HepG2 (cell line): ENCODE results near the gene GNAI2. TPM values are rescaled to one million over a fixed set of nuclear protein-coding genes. Genes with fewer than 3 reads are reported as not detected.

Experiments used
- AGO2 ChIP-seq: fragments of 200-400 bp; formaldehyde crosslinking; optimal IDR thresholded peaks from 2 replicates; pipeline ENCODE3; 2017; ENCODE audit warnings: mild to moderate bottlenecking, low read depth, low read length, moderate library complexity
- AKAP8 ChIP-seq: sonication (generic); formaldehyde crosslinking; IDR thresholded peaks from 2 replicates; pipeline ENCODE4 v1.5.1; 2020; ENCODE audit warnings: mild to moderate bottlenecking, missing genetic modification reagents
- ASH2L ChIP-seq: fragments of 300-600, 200-600 bp; sonication (generic); IDR thresholded peaks from 2 replicates; pipeline ENCODE4 v1.7.0; 2017; ENCODE audit warnings: low read depth, mild to moderate bottlenecking, moderate library complexity, mixed read lengths, low read length; ENCODE audit not compliant: insufficient read length
- IRX3 ChIP-seq: sonication (generic); formaldehyde crosslinking; IDR thresholded peaks from 2 replicates; pipeline ENCODE4 v1.8.1; 2023; ENCODE audit warnings: mild to moderate bottlenecking, low read depth, missing genetic modification reagents, borderline replicate concordance
- NAIF1 ChIP-seq: sonication (generic); formaldehyde crosslinking; IDR thresholded peaks from 2 replicates; pipeline ENCODE4 v1.5.0; 2020; ENCODE audit warnings: mild to moderate bottlenecking, missing genetic modification reagents, borderline replicate concordance
- SIN3A ChIP-seq: IDR thresholded peaks from 2 replicates; pipeline ENCODE4 v1.6.1; 2011; ENCODE audit warnings: low read depth, mild to moderate bottlenecking, control low read depth, low read length, borderline replicate concordance
- SIX4 ChIP-seq: sonication (generic); formaldehyde crosslinking; IDR thresholded peaks from 2 replicates; pipeline ENCODE4 v1.4.0; 2020; ENCODE audit warnings: missing genetic modification reagents
- SOX13 ChIP-seq, 3 experiments: fragments of 450-650 bp in 1 of 3; sonication (generic) in 1 of 3; formaldehyde crosslinking in 1 of 3; IDR thresholded peaks in 2 of 3; conservative IDR thresholded peaks in 1 of 3; 2 replicates each; pipeline versions ENCODE4 v1.5.0 to v1.6.1; 2016 to 2020; ENCODE audit warnings: antibody characterized with exemption in 1 of 3, mild to moderate bottlenecking in 1 of 3, missing compliant biosample characterization in 1 of 3, missing genetic modification reagents in 1 of 3, moderate library complexity in 1 of 3
- SRSF4 ChIP-seq: fragments of 200-400 bp; formaldehyde crosslinking; IDR thresholded peaks from one replicate; pipeline ENCODE4 v1.6.1; 2018; ENCODE audit warnings: mild to moderate bottlenecking, low read depth, low read length, moderate library complexity; ENCODE audit not compliant: poor library complexity, severe bottlenecking
- ZNF781 ChIP-seq: sonication (generic); formaldehyde crosslinking; IDR thresholded peaks from 2 replicates; pipeline ENCODE4 v1.5.1; 2020; ENCODE audit warnings: borderline replicate concordance, mild to moderate bottlenecking, missing genetic modification reagents; ENCODE audit errors: not compliant biosample characterization
- polyA plus RNA-seq, 8 experiments: library from polyadenylated mRNA; depleted of rRNA in 3 of 8; stranded (reverse) in 7 of 8; unstranded in 1 of 8; fragments of >200 nt; fragmentation: Illumina TruSeq in 4 of 8; extraction: Trizol in 4 of 8; gene quantifications; 2 replicates each; pipeline versions ENCODE4 v1.2.1 to v1.2.3, GENCODE V29; 2011 to 2016; ENCODE audit warnings: low read depth in 4 of 8, missing spikeins in 1 of 8, mixed read lengths in 1 of 8; ENCODE audit not compliant: insufficient read depth in 1 of 8
- total RNA-seq, 5 experiments: library from RNA; depleted of rRNA; stranded (reverse); fragments of >200 nt; fragmentation: Illumina TruSeq; extraction: Trizol; gene quantifications; 2 replicates each; pipeline ENCODE4 v1.2.3, GENCODE V29; 2016; ENCODE audit warnings: low read depth in 1 of 5
- TF ChIP-seq, protein P1 (sequence below): sonication (generic); formaldehyde crosslinking; IDR thresholded peaks from 2 replicates; pipeline ENCODE4 v1.5.0; 2020; ENCODE audit warnings: missing genetic modification reagents
- TF ChIP-seq, protein P2 (sequence below): sonication (generic); formaldehyde crosslinking; IDR thresholded peaks from 2 replicates; pipeline ENCODE4 v1.4.0; 2020; ENCODE audit warnings: missing genetic modification reagents
- TF ChIP-seq, protein P3 (sequence below): sonication (generic); formaldehyde crosslinking; IDR thresholded peaks from 2 replicates; pipeline ENCODE4; 2020; ENCODE audit warnings: missing genetic modification reagents, mild to moderate bottlenecking, borderline replicate concordance
- TF ChIP-seq, protein P4 (sequence below): IDR thresholded peaks from 2 replicates; pipeline ENCODE4 v1.6.1; 2018; ENCODE audit warnings: missing genetic modification reagents

GNAI2 gene
- total and polyA plus RNA-seq, 2 of the 13 experiments (the other 11 are each of a cell fraction or from before 2014, with no cell fraction given) = 51.1 to 66.2 TPM

DNA sequence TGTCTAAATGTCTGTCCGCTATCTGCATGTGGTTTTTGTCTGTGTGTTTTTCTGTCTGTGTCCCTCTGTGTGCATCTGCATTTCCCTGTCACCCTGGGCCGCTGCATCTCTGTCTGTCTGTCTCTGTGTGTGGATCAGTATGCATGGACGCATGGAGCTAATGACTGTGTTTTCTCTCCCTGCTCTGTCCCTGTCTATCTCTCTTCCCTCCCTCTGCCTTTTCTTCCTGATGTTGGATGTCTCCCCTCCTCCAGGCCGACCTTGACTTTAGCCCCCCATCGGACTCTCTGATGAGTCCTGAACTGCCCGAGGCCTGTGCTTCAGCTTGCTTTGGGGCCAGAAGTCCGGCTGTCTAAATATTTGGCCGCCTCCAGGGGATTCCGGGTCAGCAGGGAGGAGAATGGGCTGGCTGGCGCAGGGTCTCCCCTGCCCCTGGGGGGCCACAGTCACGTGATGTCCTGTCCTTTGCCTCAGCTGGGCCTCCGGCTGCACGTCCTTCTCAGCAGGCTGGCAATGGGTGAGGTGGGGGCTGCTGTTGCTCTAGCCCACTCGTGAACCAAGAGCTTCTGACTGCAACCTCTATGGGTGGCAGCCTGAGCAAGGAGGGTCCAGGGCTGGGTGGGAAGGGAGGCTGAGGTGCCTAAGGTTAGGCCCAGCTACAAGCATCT lies 27.2 kb upstream of the GNAI2 start (continued):
- TF ChIP-seq, protein P1, sequence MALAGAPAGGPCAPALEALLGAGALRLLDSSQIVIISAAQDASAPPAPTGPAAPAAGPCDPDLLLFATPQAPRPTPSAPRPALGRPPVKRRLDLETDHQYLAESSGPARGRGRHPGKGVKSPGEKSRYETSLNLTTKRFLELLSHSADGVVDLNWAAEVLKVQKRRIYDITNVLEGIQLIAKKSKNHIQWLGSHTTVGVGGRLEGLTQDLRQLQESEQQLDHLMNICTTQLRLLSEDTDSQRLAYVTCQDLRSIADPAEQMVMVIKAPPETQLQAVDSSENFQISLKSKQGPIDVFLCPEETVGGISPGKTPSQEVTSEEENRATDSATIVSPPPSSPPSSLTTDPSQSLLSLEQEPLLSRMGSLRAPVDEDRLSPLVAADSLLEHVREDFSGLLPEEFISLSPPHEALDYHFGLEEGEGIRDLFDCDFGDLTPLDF (CRISPR knock-in tag) = no peak; the same call in 1 of the 2 replicates
- peak; percentile 71 for TF ChIP-seq SOX13 (IDR thresholded peaks at IDR 0.05)
- TF ChIP-seq SOX13 (CRISPR knock-in tag; conservative IDR thresholded peaks at IDR 0.05 in 1 of 2, IDR thresholded peaks at IDR 0.05 in 1 of 2) = peak in 1 of 2 experiments; percentile 83; a peak in 2 of 4 replicates
- 0 out of 2 replicates have a peak, but pooled peaks have one; percentile 33 for TF ChIP-seq NAIF1
- peak; percentile 34 for TF ChIP-seq AGO2
- no peak for TF ChIP-seq SIX4 (CRISPR knock-in tag)
- TF ChIP-seq, protein P2, sequence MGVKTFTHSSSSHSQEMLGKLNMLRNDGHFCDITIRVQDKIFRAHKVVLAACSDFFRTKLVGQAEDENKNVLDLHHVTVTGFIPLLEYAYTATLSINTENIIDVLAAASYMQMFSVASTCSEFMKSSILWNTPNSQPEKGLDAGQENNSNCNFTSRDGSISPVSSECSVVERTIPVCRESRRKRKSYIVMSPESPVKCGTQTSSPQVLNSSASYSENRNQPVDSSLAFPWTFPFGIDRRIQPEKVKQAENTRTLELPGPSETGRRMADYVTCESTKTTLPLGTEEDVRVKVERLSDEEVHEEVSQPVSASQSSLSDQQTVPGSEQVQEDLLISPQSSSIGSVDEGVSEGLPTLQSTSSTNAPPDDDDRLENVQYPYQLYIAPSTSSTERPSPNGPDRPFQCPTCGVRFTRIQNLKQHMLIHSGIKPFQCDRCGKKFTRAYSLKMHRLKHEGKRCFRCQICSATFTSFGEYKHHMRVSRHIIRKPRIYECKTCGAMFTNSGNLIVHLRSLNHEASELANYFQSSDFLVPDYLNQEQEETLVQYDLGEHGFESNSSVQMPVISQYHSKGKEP (CRISPR knock-in tag) = no peak
- TF ChIP-seq, protein P3, sequence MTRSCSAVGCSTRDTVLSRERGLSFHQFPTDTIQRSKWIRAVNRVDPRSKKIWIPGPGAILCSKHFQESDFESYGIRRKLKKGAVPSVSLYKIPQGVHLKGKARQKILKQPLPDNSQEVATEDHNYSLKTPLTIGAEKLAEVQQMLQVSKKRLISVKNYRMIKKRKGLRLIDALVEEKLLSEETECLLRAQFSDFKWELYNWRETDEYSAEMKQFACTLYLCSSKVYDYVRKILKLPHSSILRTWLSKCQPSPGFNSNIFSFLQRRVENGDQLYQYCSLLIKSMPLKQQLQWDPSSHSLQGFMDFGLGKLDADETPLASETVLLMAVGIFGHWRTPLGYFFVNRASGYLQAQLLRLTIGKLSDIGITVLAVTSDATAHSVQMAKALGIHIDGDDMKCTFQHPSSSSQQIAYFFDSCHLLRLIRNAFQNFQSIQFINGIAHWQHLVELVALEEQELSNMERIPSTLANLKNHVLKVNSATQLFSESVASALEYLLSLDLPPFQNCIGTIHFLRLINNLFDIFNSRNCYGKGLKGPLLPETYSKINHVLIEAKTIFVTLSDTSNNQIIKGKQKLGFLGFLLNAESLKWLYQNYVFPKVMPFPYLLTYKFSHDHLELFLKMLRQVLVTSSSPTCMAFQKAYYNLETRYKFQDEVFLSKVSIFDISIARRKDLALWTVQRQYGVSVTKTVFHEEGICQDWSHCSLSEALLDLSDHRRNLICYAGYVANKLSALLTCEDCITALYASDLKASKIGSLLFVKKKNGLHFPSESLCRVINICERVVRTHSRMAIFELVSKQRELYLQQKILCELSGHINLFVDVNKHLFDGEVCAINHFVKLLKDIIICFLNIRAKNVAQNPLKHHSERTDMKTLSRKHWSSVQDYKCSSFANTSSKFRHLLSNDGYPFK (CRISPR knock-in tag) = peak; percentile 51; the same call in 1 of the 2 replicates
- TF ChIP-seq, protein P4, sequence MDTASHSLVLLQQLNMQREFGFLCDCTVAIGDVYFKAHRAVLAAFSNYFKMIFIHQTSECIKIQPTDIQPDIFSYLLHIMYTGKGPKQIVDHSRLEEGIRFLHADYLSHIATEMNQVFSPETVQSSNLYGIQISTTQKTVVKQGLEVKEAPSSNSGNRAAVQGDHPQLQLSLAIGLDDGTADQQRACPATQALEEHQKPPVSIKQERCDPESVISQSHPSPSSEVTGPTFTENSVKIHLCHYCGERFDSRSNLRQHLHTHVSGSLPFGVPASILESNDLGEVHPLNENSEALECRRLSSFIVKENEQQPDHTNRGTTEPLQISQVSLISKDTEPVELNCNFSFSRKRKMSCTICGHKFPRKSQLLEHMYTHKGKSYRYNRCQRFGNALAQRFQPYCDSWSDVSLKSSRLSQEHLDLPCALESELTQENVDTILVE = no peak; the same call in 1 of the 2 replicates
- no peak for TF ChIP-seq SRSF4
- TF ChIP-seq SIN3A = no peak
- peak; percentile 61 for TF ChIP-seq ZNF781 (CRISPR knock-in tag)
- peak; percentile 78 for TF ChIP-seq AKAP8 (CRISPR knock-in tag)
- peak; percentile 64 for TF ChIP-seq ASH2L
- peak; percentile 83; the same call in 1 of the 2 replicates for TF ChIP-seq IRX3 (CRISPR knock-in tag)
